GM18868 (cell line): ENCODE measurements around the gene MRPS16.
"Not testable (repeated sequence)": the region's sequence is repeated elsewhere in the genome, so short reads cannot be mapped to it uniquely, and the experiment has no call there.

Source experiments
- ATAC-seq: cut with Tn5 transposase; IDR thresholded peaks from one replicate; pipeline ENCODE4 v1.9.1; 2021; ENCODE audit warnings: mild to moderate bottlenecking, moderate library complexity; ENCODE audit not compliant: unreplicated experiment

MRPS16 gene

GRCh38 chr10:73252445-73253224 lies at the start of gene MRPS16:
MRPS16 (minus strand) TSS chr10:73252644; CDS start chr10:73252482, 162 bp downstream.
- peak; percentile 79 for ATAC-seq

GRCh38 chr10:73296946-73297345 lies 44.5 kb upstream of the MRPS16 start:
- ATAC-seq = no peak

- ATAC-seq = no peak
Observed at GRCh38 chr10:73293461-73293860, 41.0 kb upstream of the MRPS16 start.

GRCh38 chr10:73289958-73290357 lies 37.5 kb upstream of the MRPS16 start:
- ATAC-seq = no peak

- no peak for ATAC-seq
Observed at GRCh38 chr10:73287441-73287840, 35.0 kb upstream of the MRPS16 start.

GRCh38 chr10:73281097-73281496 lies 28.7 kb upstream of the MRPS16 start:
- ATAC-seq = no peak

- ATAC-seq = no peak
Observed at GRCh38 chr10:73264423-73264822, 12.0 kb upstream of the MRPS16 start.

- no peak for ATAC-seq
Observed at GRCh38 chr10:73263693-73264347, 11.4 kb upstream of the MRPS16 start.

- ATAC-seq = no peak
Observed at GRCh38 chr10:73262880-73263555, 10.6 kb upstream of the MRPS16 start.

GRCh38 chr10:73262105-73262730 lies 9.8 kb upstream of the MRPS16 start:
- no peak for ATAC-seq

- ATAC-seq = no peak
Observed at GRCh38 chr10:73261362-73261995, 9.0 kb upstream of the MRPS16 start.

- not testable (repeated sequence) for ATAC-seq
Observed at GRCh38 chr10:73258612-73259011, 6.2 kb upstream of the MRPS16 start.

- ATAC-seq = no peak
Observed at GRCh38 chr10:73253225-73253555, 746 bp upstream of the MRPS16 start.

- ATAC-seq = no peak
Observed at GRCh38 chr10:73251683-73252444, 580 bp downstream of the MRPS16 start.

GRCh38 chr10:73248259-73248724 lies 4.2 kb downstream of the MRPS16 start:
- no peak for ATAC-seq

GRCh38 chr10:73247509-73248258 lies 4.8 kb downstream of the MRPS16 start:
- ATAC-seq = no peak

- ATAC-seq = peak; percentile 79
Observed at GRCh38 chr10:73246646-73247508, 5.6 kb downstream of the MRPS16 start, which contains the start of gene DNAJC9. DNAJC9 (minus strand) TSS chr10:73247255; CDS start chr10:73247189, 66 bp downstream.

- no peak for ATAC-seq
Observed at GRCh38 chr10:73246322-73246645, 6.2 kb downstream of the MRPS16 start.
